ENCODE measurements around the gene DACT2. TPM values are rescaled to one million over a fixed set of nuclear protein-coding genes. Genes with fewer than 3 reads are reported as not detected.

Gene DACT2
- total RNA-seq, 1 experiment from 2014 or later, result 3.3 TPM

DNA sequence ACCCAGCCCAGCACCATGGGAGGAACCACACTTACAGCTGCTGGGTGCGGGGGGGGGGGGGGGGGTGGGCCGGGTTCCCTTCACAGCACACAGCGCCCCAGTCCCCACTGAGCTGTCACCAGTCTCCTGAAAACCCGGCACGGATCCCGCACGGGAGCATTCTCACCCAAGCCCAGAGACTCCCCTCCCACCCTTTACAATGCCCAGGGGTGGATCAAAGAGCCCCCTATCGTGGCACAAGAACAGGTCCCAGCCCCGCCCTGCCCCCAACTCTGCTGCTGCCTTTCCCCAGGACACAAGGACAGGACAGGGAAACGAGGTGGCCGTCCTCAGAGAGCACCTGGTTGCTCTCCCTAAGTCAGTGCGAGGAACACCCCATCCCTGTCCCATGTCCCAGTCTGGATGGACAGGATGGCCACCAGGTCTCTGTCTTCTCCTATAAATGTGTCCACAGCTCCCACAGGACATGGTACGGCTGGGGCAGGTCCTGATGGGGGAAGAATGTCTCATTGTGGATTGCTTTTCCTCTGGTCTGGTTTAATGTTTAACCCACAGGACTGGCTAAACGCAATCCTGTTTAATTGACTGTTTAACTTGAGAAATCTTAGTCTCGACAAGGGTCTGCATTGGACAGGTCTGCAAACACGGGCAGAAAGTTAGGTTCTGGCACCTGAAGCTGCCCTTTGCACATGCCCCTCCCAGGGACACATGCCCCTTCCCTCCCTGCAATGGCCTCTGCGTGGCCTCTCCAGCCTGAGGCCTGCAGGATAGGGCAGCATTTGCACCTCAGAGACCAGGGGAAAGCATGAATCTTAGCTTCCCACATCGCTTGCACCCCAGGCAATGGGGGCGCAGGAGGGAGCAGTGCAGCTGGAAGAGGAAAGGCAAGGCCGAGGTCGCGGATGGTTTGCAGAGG is 45.3 kb downstream of the DACT2 start:
- intact Hi-C loops (cut with micrococcal nuclease; ENCODE audit: unreplicated experiment) (no loop called here), in situ Hi-C loops (cut with HindIII; ENCODE audit: low pct_unique_long_range_greater_than_20kb, low sequenced_read_pairs) (no loop called here)
- no peaks in the 10 kb centered on the region for H3K27me3 ChIP-seq (ENCODE audit: control insufficient read depth, insufficient read depth, low read length)
- no peak overlapping the region for H3K4me3 ChIP-seq (ENCODE audit: low read depth in 2 of 2, low read length in 2 of 2)
- BruUV-seq (replicated peaks), result no TSS peak
- no peaks in the 10 kb centered on the region for H3K9me3 ChIP-seq (ENCODE audit: control insufficient read depth, insufficient read depth, low read depth, low read length)
- H3K27ac ChIP-seq (ENCODE audit: low read length), result no peak overlapping the region
- ATAC-seq (no peak), DNase-seq (ENCODE audit: low read depth, low spot score) (no peak)
- TF ChIP-seq SIN3A (IDR thresholded peaks at IDR 0.05; ENCODE audit: borderline replicate concordance, insufficient read depth, low read depth, low read length), result no peak
- no peak for TF ChIP-seq POLR2AphosphoS5 (IDR thresholded peaks at IDR 0.05; ENCODE audit: low read depth, low read length)
- TF ChIP-seq, protein P1, sequence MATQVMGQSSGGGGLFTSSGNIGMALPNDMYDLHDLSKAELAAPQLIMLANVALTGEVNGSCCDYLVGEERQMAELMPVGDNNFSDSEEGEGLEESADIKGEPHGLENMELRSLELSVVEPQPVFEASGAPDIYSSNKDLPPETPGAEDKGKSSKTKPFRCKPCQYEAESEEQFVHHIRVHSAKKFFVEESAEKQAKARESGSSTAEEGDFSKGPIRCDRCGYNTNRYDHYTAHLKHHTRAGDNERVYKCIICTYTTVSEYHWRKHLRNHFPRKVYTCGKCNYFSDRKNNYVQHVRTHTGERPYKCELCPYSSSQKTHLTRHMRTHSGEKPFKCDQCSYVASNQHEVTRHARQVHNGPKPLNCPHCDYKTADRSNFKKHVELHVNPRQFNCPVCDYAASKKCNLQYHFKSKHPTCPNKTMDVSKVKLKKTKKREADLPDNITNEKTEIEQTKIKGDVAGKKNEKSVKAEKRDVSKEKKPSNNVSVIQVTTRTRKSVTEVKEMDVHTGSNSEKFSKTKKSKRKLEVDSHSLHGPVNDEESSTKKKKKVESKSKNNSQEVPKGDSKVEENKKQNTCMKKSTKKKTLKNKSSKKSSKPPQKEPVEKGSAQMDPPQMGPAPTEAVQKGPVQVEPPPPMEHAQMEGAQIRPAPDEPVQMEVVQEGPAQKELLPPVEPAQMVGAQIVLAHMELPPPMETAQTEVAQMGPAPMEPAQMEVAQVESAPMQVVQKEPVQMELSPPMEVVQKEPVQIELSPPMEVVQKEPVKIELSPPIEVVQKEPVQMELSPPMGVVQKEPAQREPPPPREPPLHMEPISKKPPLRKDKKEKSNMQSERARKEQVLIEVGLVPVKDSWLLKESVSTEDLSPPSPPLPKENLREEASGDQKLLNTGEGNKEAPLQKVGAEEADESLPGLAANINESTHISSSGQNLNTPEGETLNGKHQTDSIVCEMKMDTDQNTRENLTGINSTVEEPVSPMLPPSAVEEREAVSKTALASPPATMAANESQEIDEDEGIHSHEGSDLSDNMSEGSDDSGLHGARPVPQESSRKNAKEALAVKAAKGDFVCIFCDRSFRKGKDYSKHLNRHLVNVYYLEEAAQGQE (IDR thresholded peaks at IDR 0.05; ENCODE audit: insufficient read depth in 1 of 2, low read depth in 2 of 2, low read length in 1 of 2), result no peak
- TF ChIP-seq TCF7L2 (IDR thresholded peaks at IDR 0.05; ENCODE audit: low read depth, low read length), result no peak
- TF ChIP-seq, protein P2, sequence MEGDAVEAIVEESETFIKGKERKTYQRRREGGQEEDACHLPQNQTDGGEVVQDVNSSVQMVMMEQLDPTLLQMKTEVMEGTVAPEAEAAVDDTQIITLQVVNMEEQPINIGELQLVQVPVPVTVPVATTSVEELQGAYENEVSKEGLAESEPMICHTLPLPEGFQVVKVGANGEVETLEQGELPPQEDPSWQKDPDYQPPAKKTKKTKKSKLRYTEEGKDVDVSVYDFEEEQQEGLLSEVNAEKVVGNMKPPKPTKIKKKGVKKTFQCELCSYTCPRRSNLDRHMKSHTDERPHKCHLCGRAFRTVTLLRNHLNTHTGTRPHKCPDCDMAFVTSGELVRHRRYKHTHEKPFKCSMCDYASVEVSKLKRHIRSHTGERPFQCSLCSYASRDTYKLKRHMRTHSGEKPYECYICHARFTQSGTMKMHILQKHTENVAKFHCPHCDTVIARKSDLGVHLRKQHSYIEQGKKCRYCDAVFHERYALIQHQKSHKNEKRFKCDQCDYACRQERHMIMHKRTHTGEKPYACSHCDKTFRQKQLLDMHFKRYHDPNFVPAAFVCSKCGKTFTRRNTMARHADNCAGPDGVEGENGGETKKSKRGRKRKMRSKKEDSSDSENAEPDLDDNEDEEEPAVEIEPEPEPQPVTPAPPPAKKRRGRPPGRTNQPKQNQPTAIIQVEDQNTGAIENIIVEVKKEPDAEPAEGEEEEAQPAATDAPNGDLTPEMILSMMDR (IDR thresholded peaks at IDR 0.05), result no peak
- ChIA-PET POLR2A (interaction anchor here (0.6 kb wide), 1 partner anchor 353 kb away, joined by 3 read pairs; no protein-coding TSS in a partner anchor), CTCF (no interaction called here)
- H3K36me3 ChIP-seq (ENCODE audit: control insufficient read depth, insufficient read depth, low read length), result no peaks in the 10 kb centered on the region
- H3K4me1 ChIP-seq (ENCODE audit: control insufficient read depth, insufficient read depth, low read length), result no peaks in the 10 kb centered on the region

DNA sequence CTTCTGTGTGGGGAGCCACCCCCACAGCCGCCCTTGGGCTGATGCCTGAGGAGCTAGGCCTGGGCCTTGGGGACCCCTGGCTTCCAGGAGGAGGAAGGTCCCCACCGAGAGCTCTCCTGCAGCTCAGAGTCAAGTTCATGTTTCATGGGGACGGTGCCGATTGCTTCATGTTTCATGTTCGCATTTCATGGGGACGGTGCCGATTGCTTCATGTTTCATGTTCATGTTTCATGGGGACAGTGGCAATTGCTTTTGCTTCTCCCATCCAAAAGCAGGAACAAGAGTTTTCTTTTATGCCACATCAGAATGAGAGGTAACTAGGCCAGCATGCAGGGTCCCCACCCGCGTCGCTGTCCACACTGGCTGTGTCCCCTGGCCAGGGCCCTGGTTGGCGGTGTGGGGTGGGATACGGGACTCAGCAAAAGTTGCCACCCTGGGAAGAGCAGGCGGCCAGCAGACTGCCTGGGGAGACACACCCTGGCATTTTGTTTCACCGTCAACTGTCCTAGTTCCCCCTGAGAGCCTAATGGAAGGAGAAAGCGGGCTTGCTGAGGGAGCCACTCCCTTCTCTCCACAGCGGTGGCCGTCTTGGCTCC is 46.0 kb downstream of the DACT2 start:
- CTCF ChIA-PET, result no interaction called here
- H3K36me3 ChIP-seq (ENCODE audit: control insufficient read depth, insufficient read depth, low read length), result no peaks in the 10 kb centered on the region
- H3K4me1 ChIP-seq (ENCODE audit: control insufficient read depth, insufficient read depth, low read length), result no peaks in the 10 kb centered on the region
- no peak overlapping the region for H3K4me3 ChIP-seq (ENCODE audit: low read depth in 2 of 2, low read length in 2 of 2)
- no TSS peak for BruUV-seq (replicated peaks)
- ATAC-seq, result no peak
- TF ChIP-seq, protein P2 (IDR thresholded peaks at IDR 0.05), result no peak
- TF ChIP-seq TCF7L2 (IDR thresholded peaks at IDR 0.05; ENCODE audit: low read depth, low read length) (no peak), POLR2AphosphoS5 (IDR thresholded peaks at IDR 0.05; ENCODE audit: low read depth, low read length) (no peak)
- no peak for DNase-seq (ENCODE audit: low read depth, low spot score)
- intact Hi-C loops (cut with micrococcal nuclease; ENCODE audit: unreplicated experiment), result no loop called here
- H3K27ac ChIP-seq (ENCODE audit: low read length), result no peak overlapping the region
- no peaks in the 10 kb centered on the region for H3K27me3 ChIP-seq (ENCODE audit: control insufficient read depth, insufficient read depth, low read length)
- POLR2A ChIA-PET, result no interaction called here
- in situ Hi-C loops (cut with HindIII; ENCODE audit: low pct_unique_long_range_greater_than_20kb, low sequenced_read_pairs), result no loop called here
- no peaks in the 10 kb centered on the region for H3K9me3 ChIP-seq (ENCODE audit: control insufficient read depth, insufficient read depth, low read depth, low read length)

Data from Panc1 (cell line).